ENCODE data around the gene TCF7. TPM values are rescaled to one million over a fixed set of nuclear protein-coding genes. Genes with fewer than 3 reads are reported as not detected.

Gene TCF7
- total and polyA plus RNA-seq, 2 of the 13 experiments (the other 11 are each of a cell fraction or from before 2014, with no cell fraction given): 6.3 to 6.8 TPM

DNA sequence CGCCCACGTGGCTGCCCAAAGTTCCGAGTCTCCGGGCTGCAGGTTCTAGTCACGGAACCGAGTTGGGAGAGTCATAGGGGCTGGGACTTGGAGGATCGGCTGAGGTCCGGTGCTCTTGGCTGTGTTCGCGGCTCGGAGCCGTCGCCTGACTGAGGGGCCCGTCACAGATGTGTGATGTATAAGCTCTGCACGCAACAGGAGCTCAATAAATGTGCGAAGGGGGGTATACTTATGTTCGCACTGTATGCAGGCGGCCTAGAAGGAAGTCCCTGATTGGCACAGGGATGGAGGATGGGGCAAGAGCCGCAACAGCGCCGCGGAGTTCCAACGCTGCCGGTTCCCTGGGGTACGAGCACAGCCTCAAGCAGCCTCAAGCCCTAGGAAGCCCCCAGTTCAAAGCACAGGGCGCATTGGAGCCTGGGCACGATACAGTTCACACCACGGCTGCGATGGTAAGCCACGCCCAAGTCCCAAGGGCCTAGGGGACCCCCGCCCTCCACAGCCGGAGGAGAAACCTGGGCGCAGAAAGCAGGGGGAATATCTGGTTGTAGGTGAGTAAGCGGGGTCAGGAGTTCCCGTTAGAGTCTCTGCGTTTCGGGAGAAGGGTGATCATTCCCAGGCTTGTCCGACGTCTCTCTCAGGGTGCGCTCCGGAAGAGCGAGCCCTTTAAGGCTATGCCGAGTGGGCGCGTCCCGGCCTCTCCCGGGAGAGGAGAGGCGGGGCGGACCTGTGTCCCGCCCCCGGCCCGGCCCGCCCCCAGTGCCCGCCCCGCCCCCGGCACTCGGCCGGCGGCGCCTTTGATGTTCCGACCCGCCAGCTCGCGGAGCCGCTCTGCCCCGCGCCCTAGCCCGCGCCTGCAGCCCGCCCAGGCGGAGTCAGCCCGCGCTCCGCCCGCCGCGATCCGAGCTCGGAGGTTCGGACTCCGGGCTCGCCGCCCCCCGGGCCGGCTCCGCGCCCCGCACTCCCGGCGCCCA is at the start of gene TCF7 (continued):
- TF ChIP-seq, protein P1, sequence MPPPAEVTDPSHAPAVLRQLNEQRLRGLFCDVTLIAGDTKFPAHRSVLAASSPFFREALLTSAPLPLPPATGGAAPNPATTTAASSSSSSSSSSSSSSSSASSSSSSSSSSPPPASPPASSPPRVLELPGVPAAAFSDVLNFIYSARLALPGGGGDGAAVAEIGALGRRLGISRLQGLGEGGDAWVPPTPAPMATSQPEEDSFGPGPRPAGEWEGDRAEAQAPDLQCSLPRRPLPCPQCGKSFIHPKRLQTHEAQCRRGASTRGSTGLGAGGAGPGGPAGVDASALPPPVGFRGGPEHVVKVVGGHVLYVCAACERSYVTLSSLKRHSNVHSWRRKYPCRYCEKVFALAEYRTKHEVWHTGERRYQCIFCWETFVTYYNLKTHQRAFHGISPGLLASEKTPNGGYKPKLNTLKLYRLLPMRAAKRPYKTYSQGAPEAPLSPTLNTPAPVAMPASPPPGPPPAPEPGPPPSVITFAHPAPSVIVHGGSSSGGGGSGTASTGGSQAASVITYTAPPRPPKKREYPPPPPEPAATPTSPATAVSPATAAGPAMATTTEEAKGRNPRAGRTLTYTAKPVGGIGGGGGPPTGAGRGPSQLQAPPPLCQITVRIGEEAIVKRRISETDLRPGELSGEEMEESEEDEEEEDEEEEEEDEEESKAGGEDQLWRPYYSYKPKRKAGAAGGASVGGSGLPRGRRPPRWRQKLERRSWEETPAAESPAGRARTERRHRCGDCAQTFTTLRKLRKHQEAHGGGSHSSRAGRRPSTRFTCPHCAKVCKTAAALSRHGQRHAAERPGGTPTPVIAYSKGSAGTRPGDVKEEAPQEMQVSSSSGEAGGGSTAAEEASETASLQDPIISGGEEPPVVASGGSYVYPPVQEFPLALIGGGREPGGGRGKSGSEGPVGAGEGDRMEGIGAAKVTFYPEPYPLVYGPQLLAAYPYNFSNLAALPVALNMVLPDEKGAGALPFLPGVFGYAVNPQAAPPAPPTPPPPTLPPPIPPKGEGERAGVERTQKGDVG (CRISPR knock-in tag; IDR thresholded peaks at IDR 0.05; ENCODE audit: borderline replicate concordance): no peak
- TF ChIP-seq PAWR (CRISPR knock-in tag; IDR thresholded peaks at IDR 0.05; ENCODE audit: borderline replicate concordance): no peak
- TF ChIP-seq RAD21 (CRISPR knock-in tag; IDR thresholded peaks at IDR 0.05): peak; percentile 18; the same call in 1 of the 2 replicates
- TF ChIP-seq, protein P2, sequence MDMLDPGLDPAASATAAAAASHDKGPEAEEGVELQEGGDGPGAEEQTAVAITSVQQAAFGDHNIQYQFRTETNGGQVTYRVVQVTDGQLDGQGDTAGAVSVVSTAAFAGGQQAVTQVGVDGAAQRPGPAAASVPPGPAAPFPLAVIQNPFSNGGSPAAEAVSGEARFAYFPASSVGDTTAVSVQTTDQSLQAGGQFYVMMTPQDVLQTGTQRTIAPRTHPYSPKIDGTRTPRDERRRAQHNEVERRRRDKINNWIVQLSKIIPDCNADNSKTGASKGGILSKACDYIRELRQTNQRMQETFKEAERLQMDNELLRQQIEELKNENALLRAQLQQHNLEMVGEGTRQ (IDR thresholded peaks at IDR 0.05; ENCODE audit: low read depth, low read length): no peak
- TF ChIP-seq, protein P2 (CRISPR knock-in tag; IDR thresholded peaks at IDR 0.05; ENCODE audit: borderline replicate concordance): peak; percentile 61; the same call in 1 of the 2 replicates
- TF ChIP-seq, protein P3, sequence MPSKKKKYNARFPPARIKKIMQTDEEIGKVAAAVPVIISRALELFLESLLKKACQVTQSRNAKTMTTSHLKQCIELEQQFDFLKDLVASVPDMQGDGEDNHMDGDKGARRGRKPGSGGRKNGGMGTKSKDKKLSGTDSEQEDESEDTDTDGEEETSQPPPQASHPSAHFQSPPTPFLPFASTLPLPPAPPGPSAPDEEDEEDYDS (CRISPR knock-in tag; IDR thresholded peaks at IDR 0.05): peak; percentile 57; the same call in 1 of the 2 replicates
- TF ChIP-seq POLR2AphosphoS5 (IDR thresholded peaks at IDR 0.05; ENCODE audit: low read depth, low read length): 0 out of 2 replicates have a peak, but pooled peaks have one; percentile 34
- TF ChIP-seq MIER2 (CRISPR knock-in tag; IDR thresholded peaks at IDR 0.05): no peak
- TF ChIP-seq, protein P4, sequence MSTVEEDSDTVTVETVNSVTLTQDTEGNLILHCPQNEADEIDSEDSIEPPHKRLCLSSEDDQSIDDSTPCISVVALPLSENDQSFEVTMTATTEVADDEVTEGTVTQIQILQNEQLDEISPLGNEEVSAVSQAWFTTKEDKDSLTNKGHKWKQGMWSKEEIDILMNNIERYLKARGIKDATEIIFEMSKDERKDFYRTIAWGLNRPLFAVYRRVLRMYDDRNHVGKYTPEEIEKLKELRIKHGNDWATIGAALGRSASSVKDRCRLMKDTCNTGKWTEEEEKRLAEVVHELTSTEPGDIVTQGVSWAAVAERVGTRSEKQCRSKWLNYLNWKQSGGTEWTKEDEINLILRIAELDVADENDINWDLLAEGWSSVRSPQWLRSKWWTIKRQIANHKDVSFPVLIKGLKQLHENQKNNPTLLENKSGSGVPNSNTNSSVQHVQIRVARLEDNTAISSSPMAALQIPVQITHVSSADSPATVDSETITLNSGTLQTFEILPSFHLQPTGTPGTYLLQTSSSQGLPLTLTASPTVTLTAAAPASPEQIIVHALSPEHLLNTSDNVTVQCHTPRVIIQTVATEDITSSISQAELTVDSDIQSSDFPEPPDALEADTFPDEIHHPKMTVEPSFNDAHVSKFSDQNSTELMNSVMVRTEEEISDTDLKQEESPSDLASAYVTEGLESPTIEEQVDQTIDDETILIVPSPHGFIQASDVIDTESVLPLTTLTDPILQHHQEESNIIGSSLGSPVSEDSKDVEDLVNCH (CRISPR knock-in tag; IDR thresholded peaks at IDR 0.05): no peak
- TF ChIP-seq, protein P5, sequence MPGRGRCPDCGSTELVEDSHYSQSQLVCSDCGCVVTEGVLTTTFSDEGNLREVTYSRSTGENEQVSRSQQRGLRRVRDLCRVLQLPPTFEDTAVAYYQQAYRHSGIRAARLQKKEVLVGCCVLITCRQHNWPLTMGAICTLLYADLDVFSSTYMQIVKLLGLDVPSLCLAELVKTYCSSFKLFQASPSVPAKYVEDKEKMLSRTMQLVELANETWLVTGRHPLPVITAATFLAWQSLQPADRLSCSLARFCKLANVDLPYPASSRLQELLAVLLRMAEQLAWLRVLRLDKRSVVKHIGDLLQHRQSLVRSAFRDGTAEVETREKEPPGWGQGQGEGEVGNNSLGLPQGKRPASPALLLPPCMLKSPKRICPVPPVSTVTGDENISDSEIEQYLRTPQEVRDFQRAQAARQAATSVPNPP (CRISPR knock-in tag; IDR thresholded peaks at IDR 0.05): no peak
- peak; percentile 51; the same call in 1 of the 2 replicates for TF ChIP-seq ZKSCAN8 (CRISPR knock-in tag; IDR thresholded peaks at IDR 0.05; ENCODE audit: borderline replicate concordance)
- TF ChIP-seq CENPT (CRISPR knock-in tag; IDR thresholded peaks at IDR 0.05; ENCODE audit: low read depth): no peak
- TF ChIP-seq TBP (CRISPR knock-in tag; IDR thresholded peaks at IDR 0.05): no peak
- peak; percentile 79 for TF ChIP-seq BCL6 (CRISPR knock-in tag; IDR thresholded peaks at IDR 0.05)

All from HepG2 (cell line).